Choroid plexus epithelial cell (primary cell): ENCODE data around the gene HOXA3.

Experiments
- DNase-seq: peaks from one replicate; pipeline ENCODE4 v3.0.0-alpha.2; 2010; ENCODE audit warnings: low read depth
- H3K4me3 ChIP-seq: 2 replicates; pipeline ENCODE4 v1.5.1; 2011; ENCODE audit warnings: low read depth, mild to moderate bottlenecking, control low read depth, low read length, moderate library complexity
- TF ChIP-seq, protein P1 (sequence below): conservative IDR thresholded peaks from 2 replicates; pipeline ENCODE4 v1.5.1; 2011; ENCODE audit warnings: low read depth, mild to moderate bottlenecking, control low read depth, inconsistent platforms, low read length, moderate library complexity

HOXA3 gene

DNA sequence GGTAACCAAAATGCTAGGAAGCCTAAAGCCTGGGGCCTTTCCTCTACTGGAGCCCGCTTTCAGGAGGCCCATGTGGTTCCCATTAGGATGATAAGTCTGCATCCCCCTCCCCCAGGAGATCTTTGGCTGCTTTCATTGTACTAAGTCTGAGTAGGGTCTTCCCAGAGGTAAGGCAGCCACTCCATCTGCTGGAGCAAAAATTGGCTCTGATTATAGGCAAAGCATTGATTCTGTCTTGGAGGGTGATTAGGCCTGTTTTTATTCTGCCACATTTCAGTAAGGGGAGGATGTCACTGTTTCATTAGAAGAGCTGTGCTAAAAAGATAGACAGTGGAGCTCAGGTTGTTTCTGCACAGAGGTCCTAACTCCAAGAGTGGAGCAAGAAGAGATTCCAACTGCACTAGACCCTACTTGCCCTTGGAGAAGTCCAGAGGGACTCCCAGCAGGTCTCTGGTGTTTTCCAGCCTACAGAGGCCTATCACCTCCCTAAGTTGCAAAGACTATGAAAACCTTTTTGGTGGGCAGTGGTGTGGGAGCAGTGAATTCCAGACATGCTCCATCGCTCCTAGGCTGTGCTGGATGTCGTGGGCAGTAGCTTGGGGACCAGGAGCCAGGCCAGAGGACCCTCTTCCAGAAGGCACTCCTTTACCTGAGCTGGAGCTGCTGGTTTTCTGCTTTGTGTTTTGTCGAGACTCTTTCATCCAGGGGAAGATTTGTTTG lies 42.8 kb downstream of the HOXA3 start:
- no peak for DNase-seq
- TF ChIP-seq, protein P1, sequence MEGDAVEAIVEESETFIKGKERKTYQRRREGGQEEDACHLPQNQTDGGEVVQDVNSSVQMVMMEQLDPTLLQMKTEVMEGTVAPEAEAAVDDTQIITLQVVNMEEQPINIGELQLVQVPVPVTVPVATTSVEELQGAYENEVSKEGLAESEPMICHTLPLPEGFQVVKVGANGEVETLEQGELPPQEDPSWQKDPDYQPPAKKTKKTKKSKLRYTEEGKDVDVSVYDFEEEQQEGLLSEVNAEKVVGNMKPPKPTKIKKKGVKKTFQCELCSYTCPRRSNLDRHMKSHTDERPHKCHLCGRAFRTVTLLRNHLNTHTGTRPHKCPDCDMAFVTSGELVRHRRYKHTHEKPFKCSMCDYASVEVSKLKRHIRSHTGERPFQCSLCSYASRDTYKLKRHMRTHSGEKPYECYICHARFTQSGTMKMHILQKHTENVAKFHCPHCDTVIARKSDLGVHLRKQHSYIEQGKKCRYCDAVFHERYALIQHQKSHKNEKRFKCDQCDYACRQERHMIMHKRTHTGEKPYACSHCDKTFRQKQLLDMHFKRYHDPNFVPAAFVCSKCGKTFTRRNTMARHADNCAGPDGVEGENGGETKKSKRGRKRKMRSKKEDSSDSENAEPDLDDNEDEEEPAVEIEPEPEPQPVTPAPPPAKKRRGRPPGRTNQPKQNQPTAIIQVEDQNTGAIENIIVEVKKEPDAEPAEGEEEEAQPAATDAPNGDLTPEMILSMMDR, result no peak
- H3K4me3 ChIP-seq, result no peak overlapping the region

DNA sequence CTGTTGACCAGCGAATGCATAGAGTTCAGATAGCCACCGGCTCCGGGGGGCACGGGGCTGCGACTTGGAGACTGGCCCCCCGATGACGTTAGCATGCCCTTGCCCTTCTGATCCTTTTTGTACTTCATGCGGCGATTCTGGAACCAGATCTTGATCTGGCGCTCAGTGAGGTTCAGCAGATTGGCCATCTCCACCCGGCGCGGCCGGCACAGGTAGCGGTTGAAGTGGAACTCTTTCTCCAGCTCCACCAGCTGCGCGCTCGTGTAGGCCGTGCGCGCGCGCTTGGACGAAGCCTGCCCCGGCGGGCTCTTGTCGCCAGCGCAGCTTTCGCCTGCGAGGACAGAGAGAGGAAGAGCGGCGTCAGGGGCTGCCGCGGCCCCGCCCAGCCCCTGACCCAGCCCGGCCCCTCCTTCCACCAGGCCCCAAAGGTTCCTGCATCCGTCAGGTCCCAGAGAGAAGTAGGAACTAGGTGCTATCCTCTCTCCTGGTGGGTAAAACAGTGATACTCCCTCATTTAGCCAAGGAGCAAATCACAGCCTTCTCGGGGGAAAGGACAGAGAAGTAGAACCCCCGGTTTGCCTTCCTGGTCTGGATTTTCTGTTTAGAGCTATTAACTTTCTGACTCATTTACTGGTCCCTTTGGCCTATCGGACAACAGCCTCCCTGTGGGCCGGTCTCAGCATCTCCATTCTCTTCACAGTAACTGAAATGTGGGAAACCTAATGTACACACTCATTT lies 43.8 kb downstream of the HOXA3 start:
- DNase-seq, result no peak
- H3K4me3 ChIP-seq, result no peak overlapping the region
- TF ChIP-seq, protein P1, result no peak

DNA sequence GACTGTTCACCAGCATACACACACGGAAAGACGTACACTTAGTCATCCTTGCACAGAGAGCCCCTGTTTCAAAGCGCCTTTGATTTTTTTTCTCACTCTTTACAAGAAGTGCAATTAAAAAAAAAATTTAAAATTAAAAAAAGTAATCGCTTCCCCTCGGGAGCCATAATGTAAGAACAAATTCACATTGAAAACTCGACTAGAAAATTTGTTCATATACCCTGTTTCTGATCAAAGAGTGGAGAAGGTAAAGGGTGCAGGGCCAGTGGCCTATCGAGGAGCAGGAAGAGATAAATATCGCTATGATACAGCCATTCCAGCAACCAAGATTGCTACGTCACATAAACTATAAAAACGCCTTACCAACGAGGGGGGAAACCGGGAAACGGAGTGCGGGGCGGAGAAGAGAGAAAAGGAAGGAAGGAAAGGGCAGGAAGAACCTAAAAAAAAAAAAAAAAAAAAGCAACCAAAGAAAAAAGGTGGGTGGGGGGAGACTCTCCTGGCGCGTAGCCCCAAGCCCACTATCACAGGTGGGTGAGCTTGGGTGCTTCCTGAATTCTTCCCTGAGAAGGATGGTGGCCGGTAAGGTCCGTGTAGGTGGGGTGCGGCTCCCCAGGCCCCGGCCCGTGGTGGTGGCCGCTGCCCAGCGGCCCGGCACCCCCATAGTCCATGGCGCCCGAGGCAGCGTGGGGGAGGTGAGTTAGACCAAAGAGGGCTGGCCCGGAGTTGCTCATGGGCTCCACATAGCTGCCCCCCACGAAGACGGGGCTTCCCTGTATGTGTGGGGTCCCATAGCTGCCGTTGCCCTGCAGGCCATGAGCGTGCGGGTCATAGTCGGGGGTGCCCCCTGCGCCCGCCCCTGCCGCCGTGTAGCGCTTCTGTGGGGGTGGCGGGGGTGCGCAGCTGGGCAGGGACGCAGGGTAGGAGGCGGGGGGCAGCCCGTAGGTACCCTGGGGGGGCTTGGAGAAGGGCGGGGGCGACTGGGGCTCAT lies 44.7 kb downstream of the HOXA3 start:
- TF ChIP-seq, protein P1, result no peak
- no peak overlapping the region for H3K4me3 ChIP-seq

GRCh38 chr7:27106901-27107240 lies 45.5 kb downstream of the HOXA3 start:
- no peak overlapping the region for H3K4me3 ChIP-seq
- TF ChIP-seq, protein P1, result no peak
- no peak for DNase-seq

More for the DNA sequence above, 44.7 kb downstream of the HOXA3 start:
- no peak for DNase-seq

DNA sequence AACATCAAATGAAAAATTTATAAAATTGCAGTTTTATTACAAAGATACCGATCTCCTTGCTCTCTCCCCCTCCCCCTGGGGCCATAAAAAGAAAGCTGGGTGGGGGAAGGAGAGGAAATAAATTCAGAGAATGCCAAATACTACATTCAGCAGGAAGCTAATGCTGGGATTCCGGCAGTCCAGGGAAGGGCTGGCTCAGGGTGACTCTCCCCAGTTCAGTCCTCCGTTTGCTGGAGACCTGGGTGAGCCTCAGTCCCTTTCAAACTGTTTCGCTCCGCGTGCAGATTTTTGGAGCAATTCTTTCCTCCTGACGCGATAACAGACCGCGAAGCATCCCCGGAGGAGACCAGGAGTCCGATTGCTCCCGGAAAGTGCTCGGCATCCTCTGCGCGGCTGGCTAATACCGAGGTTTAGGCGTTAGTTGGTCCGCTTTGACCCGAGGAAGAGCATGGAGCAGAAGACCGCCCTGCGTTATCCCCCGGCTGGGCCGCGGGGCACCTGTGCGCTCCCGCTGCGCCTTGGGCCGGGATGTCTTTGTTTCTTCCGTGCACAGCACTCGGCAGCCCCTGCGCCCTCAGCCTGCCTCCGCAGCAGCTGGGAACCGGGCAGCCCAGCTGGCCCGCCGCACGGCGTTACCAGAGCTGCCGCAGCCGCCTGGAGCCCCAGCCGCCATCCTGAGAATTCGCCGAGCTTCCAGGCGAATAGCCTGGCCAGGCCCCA lies 46.0 kb downstream of the HOXA3 start:
- TF ChIP-seq, protein P1, result no peak
- no peak overlapping the region for H3K4me3 ChIP-seq
- DNase-seq, result no peak

- H3K4me3 ChIP-seq, result no peak overlapping the region
- no peak for DNase-seq
- TF ChIP-seq, protein P1, result no peak
Measured at GRCh38 chr7:27105301-27106031, 46.9 kb downstream of the HOXA3 start.
